Spleen (tissue), 11 donors: ENCODE measurements around the gene MTPN. TPM values are rescaled to one million over a fixed set of nuclear protein-coding genes. Genes with fewer than 3 reads are reported as not detected.

Experiments used
- DNase-seq: peaks from one replicate; pipeline ENCODE4 v3.0.0-alpha.2; 2020
- H3K27ac ChIP-seq, 8 donors: fragments of 200-600 bp; sonication (generic) in 7 of 8; 1 replicate in 4 of 8; 2 replicates in 4 of 8; pipeline versions ENCODE4 v1.5.0 to v1.8.0; 2016 to 2021; ENCODE audit warnings: inconsistent platforms in 4 of 8, mild to moderate bottlenecking in 4 of 8, moderate library complexity in 1 of 8
- H3K27me3 ChIP-seq, 7 donors: fragments of 200-600 bp; sonication (generic) in 6 of 7; replicated peaks in 1 of 7; 1 replicate in 4 of 7; 2 replicates in 3 of 7; pipeline versions ENCODE4 v1.5.0 to v1.8.0; 2016 to 2021; ENCODE audit warnings: inconsistent platforms in 3 of 7, mild to moderate bottlenecking in 1 of 7
- H3K36me3 ChIP-seq, 6 donors: fragments of 200-600 bp; sonication (generic) in 5 of 6; 1 replicate in 4 of 6; 2 replicates in 2 of 6; pipeline versions ENCODE4 v1.5.0 to v1.8.0; 2016 to 2021; ENCODE audit warnings: inconsistent platforms in 2 of 6
- H3K4me1 ChIP-seq, 6 donors: fragments of 200-600 bp; sonication (generic) in 5 of 6; 1 replicate in 3 of 6; 2 replicates in 3 of 6; pipeline versions ENCODE4 v1.5.0 to v1.8.0; 2016 to 2021; ENCODE audit warnings: inconsistent platforms in 3 of 6
- H3K4me3 ChIP-seq, 8 donors: fragments of 200-600 bp; sonication (generic) in 7 of 8; 1 replicate in 4 of 8; 2 replicates in 4 of 8; pipeline versions ENCODE4 v1.5.0 to v1.8.0; 2016 to 2021; ENCODE audit warnings: inconsistent platforms in 4 of 8, mild to moderate bottlenecking in 4 of 8, moderate library complexity in 2 of 8
- H3K9me3 ChIP-seq, 8 donors: fragments of 200-600 bp; sonication (generic) in 7 of 8; 1 replicate in 4 of 8; 2 replicates in 4 of 8; pipeline versions ENCODE4 v1.5.0 to v1.8.0; 2016 to 2021; ENCODE audit warnings: inconsistent platforms in 4 of 8
- POLR2A ChIP-seq, 3 donors: fragments of 450-650 bp; IDR thresholded peaks; one replicate each; pipeline ENCODE4 v1.5.1; 2017; ENCODE audit warnings: antibody characterized with exemption in 3 of 3, mild to moderate bottlenecking in 1 of 3
- POLR2AphosphoS5 ChIP-seq, 3 donors: sonication (generic); formaldehyde crosslinking; IDR thresholded peaks; one replicate each; pipeline ENCODE4 v1.5.1; 2017; ENCODE audit warnings: antibody characterized with exemption in 3 of 3
- WGBS, 5 donors: extraction: QIAGEN DNeasy Blood & Tissue Kit in 3 of 5; methylation state at CpG; one replicate each; pipeline versions ENCODE4 v1.1.5 to v1.1.7; 2013 to 2018; 5-methylcytosine and 5-hydroxymethylcytosine counted together
- intact Hi-C: fragments of 100-400 bp; cut with DNase I; formaldehyde crosslinking; loops from one replicate; pipeline ENCODE4 v1.15.0; 2023; ENCODE audit warnings: low total_unique reads
- polyA plus RNA-seq, 3 donors: library from polyadenylated mRNA; stranded (reverse); fragments of 200-250 nt; gene quantifications; one replicate each; pipeline ENCODE4 v1.2.1, GENCODE V29; 2013
- small RNA-seq, 4 donors: library from RNA; depleted of rRNA; stranded (forward); fragments of <200 nt; gene quantifications; one replicate each; pipeline ENCODE3, GENCODE V24; 2016
- total RNA-seq, 7 donors: library from RNA; depleted of rRNA in 3 of 7; stranded (reverse); fragments of >200 nt in 3 of 7; fragmentation: NEBNext Ultra II Directional in 4 of 7; extraction: Animal tissue kit (Norgen Biotek cat#: 25700) in 4 of 7; gene quantifications; one replicate each; pipeline versions ENCODE4 v1.1.0 to v1.2.1, GENCODE V29; 2016 to 2021
- TF ChIP-seq, protein P1 (sequence below), 11 experiments: fragments of 200-600 bp in 7 of 11; fragments of 450-650 bp in 4 of 11; sonication (generic) in 4 of 11; IDR thresholded peaks in 8 of 11; conservative IDR thresholded peaks in 3 of 11; 1 replicate in 7 of 11; 2 replicates in 4 of 11; pipeline versions ENCODE4 v1.4.0 to v1.8.0; 2016 to 2021; ENCODE audit warnings: antibody characterized with exemption in 11 of 11, inconsistent platforms in 4 of 11, mild to moderate bottlenecking in 1 of 11
- donor health status: healthy with polysubstance abuse.
- donor health status: DM: no; HTN: no; CAD: no; lungs with moderate emphysema.
- donor health status: DM: no; HTN: no; CAD: no.
- donor health status: Bipolar disorder and iron deficiency.
- donor health status: healthy.
- donor health status: DM: no; HTN: no; CAD: no.
- donor health status: DM: yes; HTN: yes; CAD: no.

The MTPN gene
- total and polyA plus RNA-seq, 10 donors, result 43.2 to 192 (median 157) TPM

DNA sequence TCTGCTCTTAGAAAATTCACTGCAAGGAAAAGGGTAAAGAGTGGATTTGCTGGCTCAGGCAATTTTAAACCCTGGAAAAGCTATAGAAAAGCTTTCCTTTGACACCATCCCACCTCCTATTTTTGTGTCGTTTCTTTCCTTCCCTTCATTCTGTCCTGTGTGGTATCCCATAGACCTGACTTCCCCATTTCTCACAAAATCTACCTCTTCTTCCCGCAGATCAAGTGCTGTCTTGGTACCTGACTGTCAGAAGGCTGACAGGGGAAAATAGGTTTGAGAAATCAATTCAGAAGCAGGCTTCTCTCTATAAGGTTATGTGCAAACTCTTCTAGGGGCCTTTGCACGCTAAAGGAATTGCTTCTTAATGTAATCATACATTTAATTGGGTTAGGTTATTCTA lies 98.9 kb downstream of the MTPN start:
- H3K4me3 ChIP-seq, result no peak overlapping the region
- H3K9me3 ChIP-seq, result peaks cover 0 to 5% (median 0%) of the 10 kb centered on the region in 8 donors
- WGBS, 5 donors, result 76 to 84% (median 79%) methylated on average over 3 of the region's 3 CpGs
- intact Hi-C loops, result no loop called here
- no peak overlapping the region for H3K27ac ChIP-seq
- TF ChIP-seq, protein P1, sequence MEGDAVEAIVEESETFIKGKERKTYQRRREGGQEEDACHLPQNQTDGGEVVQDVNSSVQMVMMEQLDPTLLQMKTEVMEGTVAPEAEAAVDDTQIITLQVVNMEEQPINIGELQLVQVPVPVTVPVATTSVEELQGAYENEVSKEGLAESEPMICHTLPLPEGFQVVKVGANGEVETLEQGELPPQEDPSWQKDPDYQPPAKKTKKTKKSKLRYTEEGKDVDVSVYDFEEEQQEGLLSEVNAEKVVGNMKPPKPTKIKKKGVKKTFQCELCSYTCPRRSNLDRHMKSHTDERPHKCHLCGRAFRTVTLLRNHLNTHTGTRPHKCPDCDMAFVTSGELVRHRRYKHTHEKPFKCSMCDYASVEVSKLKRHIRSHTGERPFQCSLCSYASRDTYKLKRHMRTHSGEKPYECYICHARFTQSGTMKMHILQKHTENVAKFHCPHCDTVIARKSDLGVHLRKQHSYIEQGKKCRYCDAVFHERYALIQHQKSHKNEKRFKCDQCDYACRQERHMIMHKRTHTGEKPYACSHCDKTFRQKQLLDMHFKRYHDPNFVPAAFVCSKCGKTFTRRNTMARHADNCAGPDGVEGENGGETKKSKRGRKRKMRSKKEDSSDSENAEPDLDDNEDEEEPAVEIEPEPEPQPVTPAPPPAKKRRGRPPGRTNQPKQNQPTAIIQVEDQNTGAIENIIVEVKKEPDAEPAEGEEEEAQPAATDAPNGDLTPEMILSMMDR (IDR thresholded peaks at IDR 0.05 in 8 of 11, conservative IDR thresholded peaks at IDR 0.05 in 3 of 11), result no peak
- TF ChIP-seq POLR2AphosphoS5 (IDR thresholded peaks at IDR 0.05) (no peak), POLR2A (IDR thresholded peaks at IDR 0.05) (no peak)
- no peaks in the 10 kb centered on the region for H3K36me3 ChIP-seq
- no peaks in the 10 kb centered on the region for H3K4me1 ChIP-seq
- H3K27me3 ChIP-seq, result no peaks in the 10 kb centered on the region
- no peak for DNase-seq

DNA sequence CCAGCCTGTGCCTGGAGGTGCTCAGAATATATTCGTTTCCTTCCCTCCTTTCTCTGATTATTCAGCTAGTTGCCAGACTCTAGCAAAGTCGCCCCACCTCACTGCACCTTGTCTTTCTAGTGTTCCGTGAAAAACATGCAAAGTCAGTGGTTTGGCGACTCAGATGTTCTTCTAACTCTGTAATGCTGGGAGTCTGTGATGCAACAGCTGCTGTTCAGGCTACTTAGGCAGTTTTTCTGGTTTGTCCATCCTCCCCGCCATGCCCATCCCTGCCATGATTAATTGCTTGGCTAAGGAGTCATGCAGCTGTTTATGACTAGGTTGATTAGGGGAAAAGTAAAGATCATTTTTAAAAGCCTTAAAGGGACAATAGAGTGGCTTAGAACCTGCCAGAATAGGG lies 99.4 kb downstream of the MTPN start:
- Histone ChIP-seq H3K36me3 (no peaks in the 10 kb centered on the region), H3K27me3 (no peaks in the 10 kb centered on the region), H3K27ac (no peak overlapping the region), H3K4me3 (no peak overlapping the region), H3K4me1 (no peaks in the 10 kb centered on the region), H3K9me3 (peaks cover 0 to 5% (median 0%) of the 10 kb centered on the region in 8 donors)
- intact Hi-C loops, result no loop called here
- 61 to 76% (median 69%) methylated on average over 5 of the region's 5 CpGs for WGBS, 5 donors
- DNase-seq, result no peak
- TF ChIP-seq POLR2AphosphoS5 (IDR thresholded peaks at IDR 0.05), result no peak
- TF ChIP-seq, protein P1 (IDR thresholded peaks at IDR 0.05 in 8 of 11, conservative IDR thresholded peaks at IDR 0.05 in 3 of 11), result no peak
- no peak for TF ChIP-seq POLR2A (IDR thresholded peaks at IDR 0.05)

Small RNAs within 50 kb of the gene (small RNA-seq; reads per million reads assigned to genes)
- gene RNU6-223P, result 0 reads per million in 4 donors

Other genes starting within 250 kb of the MTPN start
- gene SLC13A4, start 249.2 kb downstream of the MTPN start, total RNA-seq, result under 1 TPM in 1 of 7 donors, not detected in 6; 0.20 TPM
- under 1 TPM in 1 of 3 donors, not detected in 2; 0.16 TPM for gene SLC13A4, start 249.2 kb downstream of the MTPN start, polyA plus RNA-seq
- gene FAM180A, start 228.5 kb downstream of the MTPN start, total RNA-seq, result 1 to 10 TPM in 1 of 7 donors, under 1 TPM in 2, not detected in 4; 0.85 to 1.3 (median 0.97) TPM
- under 1 TPM in 2 of 3 donors, not detected in 1; 0.19 to 0.32 TPM for gene FAM180A, start 228.5 kb downstream of the MTPN start, polyA plus RNA-seq